Measurements from ENCODE around the gene PDE10A. TPM values are rescaled to one million over a fixed set of nuclear protein-coding genes. Genes with fewer than 3 reads are reported as not detected.
A peak's percentile ranks its signal among the peaks of the same experiment; 100 is the strongest.

PDE10A gene
- polyA plus RNA-seq, 1 donor = 6.3 TPM

DNA sequence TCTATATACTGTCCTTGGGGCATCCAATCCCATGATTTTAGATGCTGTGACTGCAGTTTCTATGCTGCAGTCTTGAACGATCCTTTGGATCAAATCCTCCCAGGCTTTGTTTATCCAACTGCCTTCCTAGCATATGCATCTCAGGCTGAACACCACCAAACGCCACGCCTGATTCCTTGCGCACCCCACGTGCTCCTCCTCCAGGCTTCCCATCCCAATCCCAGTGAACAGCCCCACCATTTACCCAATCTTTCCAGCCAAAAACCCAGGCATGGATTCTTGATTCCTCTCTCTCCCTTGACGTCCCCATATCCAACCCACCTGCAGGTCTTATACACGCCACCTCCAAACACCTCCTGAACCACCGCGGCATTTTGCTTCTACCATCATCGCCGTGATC, 7.8 kb downstream of the PDE10A start:
- no peak for DNase-seq

- no peak for DNase-seq
These were observed 8.9 kb downstream of the PDE10A start for GRCh38 chr6:165654144-165654543.

- no peak for DNase-seq
These were observed 9.4 kb downstream of the PDE10A start for GRCh38 chr6:165653607-165654006.

- no peak for DNase-seq
These were observed 9.8 kb downstream of the PDE10A start for GRCh38 chr6:165653196-165653595.

GRCh38 chr6:165652766-165653165, 10.3 kb downstream of the PDE10A start:
- no peak for DNase-seq

DNA sequence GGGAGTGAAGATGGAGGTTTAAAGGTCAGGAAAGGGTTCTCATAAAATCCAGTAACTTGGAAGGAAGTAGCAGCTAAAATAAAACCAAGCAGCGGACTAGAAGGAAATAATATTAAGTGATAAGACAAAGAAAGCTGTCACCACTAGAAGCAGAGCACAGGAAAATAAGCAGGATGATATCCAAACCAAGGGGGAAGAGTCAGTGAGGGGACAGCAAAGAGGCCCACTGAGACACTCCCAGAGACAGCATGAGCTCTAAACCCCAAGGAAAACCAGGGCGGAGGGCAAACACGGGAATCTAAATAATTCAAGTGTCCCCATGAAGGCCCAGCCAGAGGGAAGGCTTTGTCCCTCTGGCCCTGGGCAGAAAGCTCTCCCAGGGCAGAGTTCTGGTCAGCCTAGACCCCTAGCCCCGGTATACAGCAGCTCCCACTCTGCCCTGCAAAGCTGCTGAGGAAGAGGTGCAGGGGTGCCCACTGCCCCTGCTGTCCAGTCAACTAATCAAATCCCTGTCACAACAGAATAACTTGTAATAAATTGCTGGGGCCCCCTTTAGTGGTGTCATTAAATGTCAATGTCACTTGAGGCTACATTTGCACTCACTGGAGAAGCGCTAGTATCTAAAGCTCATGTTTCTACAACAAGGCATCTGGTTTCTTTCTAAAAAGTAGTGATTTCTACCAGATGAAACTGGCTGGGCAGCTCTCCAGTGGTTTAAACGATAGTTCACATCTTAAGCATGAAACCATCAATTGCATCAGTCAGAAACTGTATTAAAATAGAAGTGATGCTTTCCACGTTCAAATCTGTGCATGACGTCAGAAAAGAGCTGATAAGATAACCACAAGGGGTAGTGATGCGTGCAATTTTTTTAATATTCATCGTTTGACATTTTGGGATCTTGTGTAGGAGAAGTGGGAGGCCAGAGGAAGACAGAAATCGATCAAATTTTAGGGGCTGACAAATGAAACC, 13.6 kb downstream of the PDE10A start:
- DNase-seq = peak; percentile 54

DNA sequence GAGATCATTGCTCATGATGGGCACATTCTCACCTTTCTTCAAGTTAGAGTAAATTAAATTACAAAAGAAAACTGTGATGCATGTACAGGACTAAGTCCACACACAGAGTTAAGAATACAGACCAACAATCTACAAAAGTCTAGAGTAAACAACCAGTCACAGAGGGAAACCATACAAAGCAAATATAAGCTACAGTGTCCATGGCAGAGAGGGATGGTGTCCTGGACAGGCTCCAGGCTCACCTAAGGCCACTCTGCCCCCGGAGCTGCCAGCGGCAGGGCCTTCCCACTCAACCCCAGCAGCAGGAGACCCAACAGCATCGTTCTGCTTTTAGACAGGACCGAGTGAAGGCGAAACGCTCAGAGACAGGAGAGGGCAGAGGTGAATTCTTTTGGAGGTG, 16.0 kb downstream of the PDE10A start:
- no peak for DNase-seq

DNA sequence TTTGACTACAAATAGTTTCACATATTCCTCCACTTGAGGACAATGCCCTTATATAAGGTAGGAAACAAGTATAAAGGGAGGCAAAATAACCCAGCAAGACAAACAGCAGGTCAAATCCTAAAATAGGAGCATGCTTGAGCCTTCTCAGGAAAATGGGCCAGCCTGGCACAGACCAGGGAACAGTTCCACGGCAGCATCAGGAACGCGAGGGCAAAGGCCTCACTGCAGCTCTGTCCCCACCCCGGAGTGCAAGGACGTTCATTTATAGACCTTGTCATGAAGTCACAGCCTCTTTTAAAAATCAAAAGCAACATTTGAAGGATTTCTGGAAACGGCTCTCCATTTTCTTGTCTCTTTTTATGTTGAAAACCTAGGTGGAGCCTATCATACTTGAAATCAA, 17.1 kb downstream of the PDE10A start:
- DNase-seq = no peak

GRCh38 chr6:165644586-165645266, 18.3 kb downstream of the PDE10A start:
- DNase-seq = no peak

DNA sequence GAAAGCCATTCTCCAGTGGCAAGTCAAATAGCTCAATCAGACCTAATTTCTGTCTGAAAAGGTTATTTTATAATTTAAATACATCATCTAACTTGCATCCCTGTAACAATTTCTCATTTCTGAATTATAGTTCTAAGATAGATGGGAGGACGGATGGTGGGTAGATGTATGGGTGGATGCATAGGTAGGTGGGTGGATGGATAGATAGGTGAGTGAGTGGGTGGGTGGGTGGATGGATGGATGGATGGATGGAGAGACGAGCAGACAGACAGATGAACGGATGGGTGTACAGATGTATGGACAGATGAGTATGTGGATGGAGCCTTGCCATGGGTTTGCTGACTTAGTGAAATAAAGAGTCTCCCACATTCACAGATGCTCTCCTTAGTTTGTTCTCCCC, 20.0 kb downstream of the PDE10A start:
- DNase-seq = no peak

GRCh38 chr6:165641672-165642156, 21.3 kb downstream of the PDE10A start:
- DNase-seq = no peak

DNA sequence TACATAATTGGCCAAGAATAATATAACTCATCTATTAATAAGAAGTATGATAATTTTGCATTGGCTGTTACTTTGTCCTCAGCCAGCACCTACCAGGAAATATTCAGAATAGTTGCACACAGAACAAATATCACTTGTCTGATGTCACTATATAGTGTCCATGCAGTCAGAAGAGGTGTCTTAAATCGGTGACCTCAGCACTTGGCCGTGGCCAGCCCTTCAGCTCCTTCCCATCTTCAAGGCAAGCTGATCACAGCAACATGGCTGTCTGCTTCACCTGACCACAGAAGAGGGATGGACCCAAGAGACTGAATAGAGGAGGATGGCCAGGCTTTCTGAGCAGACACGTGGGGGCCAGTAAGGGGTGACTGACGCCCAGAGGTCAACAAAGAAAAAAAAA, 22.2 kb downstream of the PDE10A start:
- DNase-seq = no peak

GRCh38 chr6:165638530-165638929, 24.5 kb downstream of the PDE10A start:
- no peak for DNase-seq

- no peak for DNase-seq
These were observed 25.5 kb downstream of the PDE10A start for GRCh38 chr6:165637586-165637985.

- DNase-seq = no peak
These were observed 26.5 kb downstream of the PDE10A start for GRCh38 chr6:165636402-165637048.

GRCh38 chr6:165635965-165636364, 27.1 kb downstream of the PDE10A start:
- DNase-seq = no peak

DNA sequence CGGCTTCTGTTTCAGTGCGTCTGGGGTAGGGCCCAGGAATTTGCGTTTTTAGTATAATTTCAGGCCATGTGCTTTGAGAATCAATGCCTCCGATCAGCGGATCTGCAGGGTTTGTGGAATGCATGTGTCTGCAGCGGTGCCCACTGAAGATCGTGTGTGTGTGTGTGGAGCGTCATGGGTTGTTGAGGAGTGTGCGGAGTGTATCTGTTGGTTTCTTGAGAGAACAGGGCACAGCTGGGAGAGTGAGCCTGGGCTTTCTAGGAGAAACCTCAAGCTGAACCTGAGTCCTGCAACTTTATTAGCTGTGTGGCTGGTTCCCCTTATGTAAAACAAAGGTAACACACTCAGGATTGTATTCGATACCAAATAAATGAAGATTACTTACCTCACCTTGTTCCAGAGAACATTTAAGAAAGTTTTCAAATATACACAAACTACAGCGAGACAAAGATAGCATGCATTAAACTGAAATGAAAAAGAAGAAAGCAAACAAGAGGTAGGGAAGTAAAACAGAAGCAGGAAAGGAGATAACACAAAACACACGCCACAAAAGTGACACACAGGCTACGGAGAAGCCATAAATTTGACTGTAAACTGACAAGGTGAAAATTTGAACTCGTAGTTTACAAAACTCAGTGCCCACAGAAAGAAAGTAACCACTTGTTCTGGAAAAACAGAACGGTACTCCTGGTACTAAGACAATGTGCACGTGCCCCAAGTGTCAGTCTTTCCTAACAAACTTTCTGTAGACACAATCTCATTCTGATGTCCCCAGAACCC, 28.8 kb downstream of the PDE10A start:
- DNase-seq = no peak

GRCh38 chr6:165632194-165632593, 30.8 kb downstream of the PDE10A start:
- no peak for DNase-seq

DNA sequence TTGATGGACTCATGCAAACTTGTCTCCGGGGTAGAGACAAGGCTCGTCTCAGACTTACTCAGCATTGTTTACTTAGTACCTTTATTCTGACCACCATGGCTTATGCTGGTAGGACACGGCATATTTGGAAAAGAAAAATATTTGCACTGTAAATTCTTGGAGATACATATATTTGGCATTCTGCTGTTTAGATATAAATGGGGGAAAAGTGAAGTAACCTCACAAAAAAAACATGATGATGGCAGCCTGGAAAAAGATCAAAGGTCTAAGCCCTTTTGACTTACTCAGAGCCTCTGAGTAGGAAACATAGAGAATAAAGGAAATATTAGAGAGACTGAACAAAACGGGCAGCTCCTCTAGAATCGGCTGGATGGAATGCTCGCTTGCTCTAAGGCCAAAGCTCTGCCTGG, 32.5 kb downstream of the PDE10A start:
- no peak for DNase-seq

- no peak for DNase-seq
These were observed 34.1 kb downstream of the PDE10A start for GRCh38 chr6:165628955-165629354.

GRCh38 chr6:165627366-165627765, 35.7 kb downstream of the PDE10A start:
- no peak for DNase-seq

DNA sequence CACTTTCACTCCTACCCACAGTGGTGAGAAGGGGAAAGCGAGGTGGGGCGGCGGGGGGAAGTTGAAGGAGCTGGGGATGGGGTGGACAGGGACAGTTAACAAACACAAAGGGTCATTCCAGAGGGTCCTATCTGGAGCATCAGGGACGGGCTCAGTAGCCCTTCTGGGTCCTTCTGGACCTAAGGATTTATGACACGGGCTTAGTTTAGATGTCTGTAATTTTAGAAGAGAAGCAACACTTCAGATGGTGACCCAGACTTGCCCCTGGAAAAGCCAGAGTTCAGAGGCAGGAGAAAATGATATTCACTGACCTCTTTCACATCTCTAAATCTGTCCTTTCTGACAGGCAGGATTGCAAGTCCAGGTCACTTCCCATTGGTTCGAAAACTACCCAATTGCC, 36.3 kb downstream of the PDE10A start:
- no peak for DNase-seq

Data from hindlimb muscle (tissue), 1 donor.